Activated CD4-positive, alpha-beta T cell treated with anti-CD3 and anti-CD28 coated beads, Interleukin-2, amount 50 U/mL, for 24 hours (primary cell): Measurements from ENCODE around the gene CEP295NL.
"Not testable (repeated sequence)": the region's sequence is repeated elsewhere in the genome, so short reads cannot be mapped to it uniquely, and the experiment has no call there.

Source experiments
- DNase-seq, 2 donors: peaks; one replicate each; pipeline ENCODE4 v3.0.0-alpha.2; 2020; ENCODE audit warnings: low read depth in 1 of 2, low spot score in 1 of 2

The CEP295NL gene

GRCh38 chr17:78903101-78903779, at the start of gene CEP295NL:
TSS of gene CEP295NL (minus strand) at chr17:78903201. CDS start at chr17:78901828, 1,373 bp downstream.
- DNase-seq = no peak

DNA sequence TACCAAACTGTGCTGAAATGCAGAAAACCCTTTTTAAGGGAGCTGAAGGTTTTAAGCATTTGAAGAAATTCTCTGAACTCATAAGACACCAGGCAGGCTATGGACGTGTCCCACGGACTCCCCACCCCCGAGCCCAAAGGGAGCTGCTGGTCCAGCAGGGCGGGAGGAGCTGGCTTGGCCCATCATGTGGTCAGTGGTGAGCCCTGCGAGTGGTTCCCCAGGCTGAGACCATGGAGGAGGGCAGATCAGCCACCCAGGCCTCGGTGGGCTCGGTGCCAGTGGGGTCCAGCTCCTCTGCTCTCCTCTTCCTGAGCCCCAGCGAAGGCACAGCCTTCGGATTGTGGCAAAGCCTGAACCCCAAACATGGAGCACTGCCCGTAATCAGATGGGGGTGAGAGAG, 49.7 kb upstream of the CEP295NL start:
- no peak for DNase-seq

GRCh38 chr17:78951967-78952551, 49.1 kb upstream of the CEP295NL start:
- no peak for DNase-seq

- no peak for DNase-seq
Measured at GRCh38 chr17:78950870-78951269, 47.9 kb upstream of the CEP295NL start.

DNA sequence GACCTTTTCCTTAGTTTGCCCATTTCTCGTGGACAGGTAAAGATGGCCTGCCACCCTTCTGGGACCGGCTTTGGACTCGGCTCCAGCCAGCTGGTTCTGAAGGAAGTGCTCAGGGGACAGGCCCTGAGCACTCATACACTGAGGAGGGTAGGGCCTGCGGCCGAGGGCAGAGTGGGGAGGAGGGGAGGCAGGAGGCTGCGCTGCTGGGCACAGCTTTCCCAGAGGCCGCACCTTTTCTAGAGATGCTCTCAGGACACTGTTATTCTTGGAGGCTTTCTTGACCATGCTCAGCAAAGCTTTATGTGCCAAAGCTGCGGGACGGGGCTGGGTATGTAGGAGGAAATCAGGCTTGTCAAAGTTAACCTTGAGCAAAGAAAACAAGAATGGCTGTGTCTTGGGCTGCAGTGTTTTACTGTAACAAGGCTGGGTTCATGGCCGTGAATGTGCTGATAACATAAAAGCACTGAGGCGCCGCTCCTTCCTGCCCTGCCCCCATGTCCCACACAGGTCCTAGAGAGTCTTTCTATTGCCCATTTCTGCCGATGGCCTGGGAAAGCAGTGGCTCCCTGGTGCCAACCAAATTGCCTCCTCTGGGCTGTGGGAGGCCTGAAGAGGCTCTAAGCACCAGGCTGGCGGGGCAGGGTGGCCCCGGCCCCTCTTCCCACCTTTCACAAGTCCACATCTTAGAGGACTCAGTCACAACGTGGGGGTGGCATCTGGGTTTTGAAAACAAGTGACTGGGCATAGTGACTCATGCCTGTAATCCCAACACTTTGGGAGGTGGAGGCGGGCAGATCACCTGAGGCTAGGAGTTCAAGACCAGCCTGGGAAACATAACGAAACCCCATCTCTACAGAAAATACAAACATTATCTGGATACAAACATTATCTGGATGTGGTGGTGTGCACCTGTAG, 44.5 kb upstream of the CEP295NL start:
- DNase-seq = no peak

- no peak for DNase-seq
Measured at GRCh38 chr17:78946631-78947030, 43.6 kb upstream of the CEP295NL start.

DNA sequence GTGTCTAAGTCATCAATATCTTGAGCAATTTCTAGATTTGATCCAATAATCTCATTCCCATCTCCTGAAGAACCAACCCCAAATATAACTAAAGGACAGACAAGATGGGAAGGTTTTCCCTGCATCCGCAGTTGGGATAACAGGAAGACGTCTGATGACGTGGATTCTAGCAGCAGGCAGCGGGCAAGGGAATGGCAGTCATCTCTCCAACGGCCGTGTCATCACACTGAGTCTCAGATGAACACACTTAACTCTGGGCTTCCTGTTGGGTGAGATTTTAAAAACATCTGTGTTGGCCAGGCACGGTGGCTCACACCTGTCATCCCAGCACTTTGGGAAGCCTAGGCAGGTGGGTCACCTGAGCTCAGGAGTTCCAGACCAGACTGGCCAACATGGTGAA, 43.1 kb upstream of the CEP295NL start:
- no peak for DNase-seq

GRCh38 chr17:78945455-78945854, 42.5 kb upstream of the CEP295NL start:
- DNase-seq = not testable (repeated sequence)

- DNase-seq = no peak
Measured at GRCh38 chr17:78944956-78945355, 42.0 kb upstream of the CEP295NL start.

- no peak for DNase-seq
Measured at GRCh38 chr17:78944026-78944425, 41.0 kb upstream of the CEP295NL start.

DNA sequence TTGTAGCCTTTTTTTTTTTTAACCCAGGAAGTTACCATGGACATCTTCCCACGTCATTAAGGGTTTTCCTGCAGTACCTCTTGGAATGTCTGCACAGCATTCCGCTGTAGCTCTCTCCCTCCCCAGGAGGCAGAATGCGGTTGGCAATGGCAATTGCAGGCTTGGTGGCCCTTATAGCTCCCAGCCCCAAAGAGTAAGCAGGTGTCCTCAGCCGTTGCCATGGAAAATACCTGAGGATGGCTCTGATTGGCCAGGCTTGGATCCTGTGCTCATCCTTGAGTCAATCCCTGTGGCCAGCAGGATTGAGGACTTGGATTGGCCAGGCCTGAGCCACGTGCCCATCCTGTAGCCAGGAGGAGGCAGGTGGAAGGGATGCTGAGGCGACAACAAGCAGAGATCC, 37.7 kb upstream of the CEP295NL start:
- DNase-seq = no peak

- no peak for DNase-seq
Measured at GRCh38 chr17:78940258-78940657, 37.3 kb upstream of the CEP295NL start.

DNA sequence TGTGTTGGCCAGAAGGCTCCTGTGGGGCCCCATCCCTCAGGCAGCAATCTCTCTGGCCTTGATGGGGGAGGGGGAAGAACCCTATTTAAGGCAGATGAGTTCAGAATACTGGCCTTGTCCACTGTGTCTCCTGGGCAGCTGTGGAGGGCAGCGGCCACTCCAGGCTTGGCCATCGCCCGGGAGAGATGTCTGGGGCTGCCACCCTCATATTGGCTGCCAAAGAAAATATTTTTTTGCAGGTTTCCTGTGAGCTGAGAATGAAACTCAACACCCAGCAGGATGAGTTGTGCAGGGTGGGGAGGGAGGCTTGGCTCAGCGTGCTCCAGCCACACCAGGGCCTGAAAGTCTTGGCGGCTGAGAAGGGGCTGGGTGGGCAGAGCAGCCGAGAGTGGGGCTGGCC, 36.6 kb upstream of the CEP295NL start:
- no peak for DNase-seq

- DNase-seq = no peak
Measured at GRCh38 chr17:78937561-78937960, 34.6 kb upstream of the CEP295NL start.

- DNase-seq = no peak
Measured at GRCh38 chr17:78935419-78936323, 32.7 kb upstream of the CEP295NL start.

GRCh38 chr17:78934681-78935418, 31.8 kb upstream of the CEP295NL start:
- DNase-seq = no peak

DNA sequence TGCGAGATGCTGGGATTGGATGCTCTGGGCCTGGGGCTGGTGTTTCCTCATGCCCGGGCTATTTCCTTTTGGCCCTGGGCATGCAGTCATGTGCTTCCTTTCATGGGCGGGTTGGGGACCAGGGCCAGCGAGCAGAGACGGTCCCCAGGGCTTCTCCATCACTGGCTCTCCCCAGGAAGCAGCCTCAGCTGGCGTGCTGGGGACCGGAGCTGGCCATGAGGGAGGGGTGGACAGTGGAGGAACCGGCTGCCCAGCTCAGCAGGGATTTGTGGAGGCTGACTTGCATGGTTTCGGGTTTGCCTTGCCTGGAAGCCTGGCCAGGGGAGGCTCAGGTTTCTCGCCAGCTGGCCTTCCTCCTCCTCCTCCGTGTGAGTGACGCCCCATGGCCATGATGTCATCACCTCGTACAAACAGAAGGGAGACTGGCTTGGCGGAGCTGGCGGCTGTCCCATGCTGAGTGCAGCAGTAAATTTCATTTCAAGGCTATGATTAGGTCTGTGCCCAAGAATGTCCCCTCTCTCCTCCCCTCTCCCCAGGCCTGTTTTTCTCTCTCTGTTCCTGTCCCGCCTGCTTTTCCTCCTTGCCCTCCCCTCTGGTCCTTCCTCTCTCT, 31.1 kb upstream of the CEP295NL start:
- DNase-seq = no peak

GRCh38 chr17:78933025-78933958, 30.3 kb upstream of the CEP295NL start:
- no peak for DNase-seq
